K562 (cell line): ENCODE results near the gene STMND1. TPM values are rescaled to one million over a fixed set of nuclear protein-coding genes. Genes with fewer than 3 reads are reported as not detected.

Experiments
- ATAC-seq: fragments of 200-7000 bp; cut with Tn5 transposase; 3 replicates; pipeline ENCODE4 v1.9.1; 2020; ENCODE audit warnings: moderate library complexity
- BruUV-seq: library from RNA; stranded (reverse); fragments of 400-500 nt; replicated peaks from 2 replicates; lab custom pipeline; 2021; lab: Mats Ljungman, UMichigan
- CTCF ChIA-PET: fragments of 300-600 bp; formaldehyde crosslinking; extraction: SDS; loops from one replicate; lab custom pipeline; 2021; ENCODE audit warnings: low intra/inter-chr PET ratio; lab: Yijun Ruan, JAX
- POLR2A ChIA-PET: fragments of 300-600, 350-650 bp; sonication (Branson Sonifier 250); formaldehyde crosslinking; extraction: SDS; loops from one replicate; lab custom pipeline; 2021; ENCODE audit warnings: antibody characterized with exemption, inconsistent platforms; lab: Yijun Ruan, JAX
- DNase-seq, 4 experiments: peaks; one replicate each; pipeline versions ENCODE4 v3.0.0 to v3.0.0-alpha.2; 2011 to 2018; ENCODE audit warnings: low spot score in 3 of 4, mixed read lengths in 3 of 4; ENCODE audit errors: extremely low read depth in 1 of 4
- FAIRE-seq: peaks from 2 replicates; lab custom pipeline; 2011; peaks lifted over from hg19 to GRCh38; lab: Jason Lieb, UNC
- H2AFZ ChIP-seq: 2 replicates; pipeline ENCODE4 v1.6.0; 2011; ENCODE audit warnings: low read depth, low read length, control low read depth, inconsistent platforms
- H3K27ac ChIP-seq: fragments of 200-600 bp; 3 replicates; pipeline ENCODE4 v1.8.0; 2011; ENCODE audit warnings: low read depth, mild to moderate bottlenecking, control low read depth, inconsistent platforms, low read length, moderate library complexity, mixed read lengths; ENCODE audit errors: extremely low read depth
- H3K27me3 ChIP-seq, 2 experiments: fragments of 300-600 bp in 1 of 2; 2 replicates in 1 of 2; 3 replicates in 1 of 2; pipeline versions ENCODE4 v1.6.0 to v1.8.0; 2011; ENCODE audit warnings: inconsistent platforms in 2 of 2, low read length in 2 of 2, mild to moderate bottlenecking in 1 of 2, mixed read lengths in 1 of 2, moderate library complexity in 1 of 2; ENCODE audit not compliant: control insufficient read depth in 2 of 2, insufficient read depth in 2 of 2
- H3K36me3 ChIP-seq: fragments of 300-600 bp; 3 replicates; pipeline ENCODE4 v1.8.0; 2011; ENCODE audit warnings: mild to moderate bottlenecking, low read length, inconsistent platforms; ENCODE audit not compliant: control insufficient read depth, insufficient read depth
- H3K4me1 ChIP-seq, 2 experiments: fragments of 200-600 bp in 1 of 2; replicated peaks in 1 of 2; 2 replicates in 1 of 2; 3 replicates in 1 of 2; pipeline versions ENCODE4 v1.5.1 to v1.8.0; 2011; ENCODE audit warnings: inconsistent platforms in 2 of 2, low read length in 2 of 2, mild to moderate bottlenecking in 1 of 2, mixed read lengths in 1 of 2, moderate library complexity in 1 of 2; ENCODE audit not compliant: control insufficient read depth in 2 of 2, insufficient read depth in 2 of 2
- H3K4me2 ChIP-seq: 2 replicates; pipeline ENCODE4 v1.6.1; 2011; ENCODE audit warnings: low read length, control low read depth, inconsistent platforms, mixed read lengths; ENCODE audit not compliant: insufficient read depth
- H3K4me3 ChIP-seq: fragments of 200-600 bp; sonication (generic), shearing (Covaris generic); 2 replicates; pipeline ENCODE4 v1.5.1; 2016; ENCODE audit warnings: control low read depth, inconsistent platforms
- H3K79me2 ChIP-seq: fragments of 200-600 bp; 3 replicates; pipeline ENCODE4 v1.8.0; 2011; ENCODE audit warnings: low read length, inconsistent platforms; ENCODE audit not compliant: control insufficient read depth, insufficient read depth
- H3K9ac ChIP-seq, 2 experiments: 2 replicates each; pipeline versions ENCODE4 v1.6.0 to v1.6.1; 2011; ENCODE audit warnings: low read depth in 2 of 2, low read length in 2 of 2, control low read depth in 1 of 2, inconsistent platforms in 1 of 2, mild to moderate bottlenecking in 1 of 2, mixed read lengths in 1 of 2; ENCODE audit not compliant: insufficient read depth in 1 of 2
- H3K9me1 ChIP-seq: one replicate; pipeline ENCODE4 v1.6.0; 2011; ENCODE audit warnings: inconsistent platforms, mild to moderate bottlenecking, low read length, moderate library complexity; ENCODE audit not compliant: control insufficient read depth, insufficient read depth
- H3K9me3 ChIP-seq: replicated peaks from 2 replicates; pipeline ENCODE4 v1.5.1; 2011; ENCODE audit warnings: low read depth, low read length, inconsistent platforms; ENCODE audit not compliant: control insufficient read depth, insufficient read depth
- H4K20me1 ChIP-seq: replicated peaks from 2 replicates; pipeline ENCODE4 v1.6.1; 2011; ENCODE audit warnings: low read length, inconsistent platforms, mixed read lengths; ENCODE audit not compliant: control insufficient read depth, insufficient read depth
- ETV1 ChIP-seq: fragments of 450-650 bp; conservative IDR thresholded peaks from 2 replicates; pipeline ENCODE4 v1.6.1; 2016; ENCODE audit warnings: missing genetic modification characterization, control low read depth, low read depth, missing compliant biosample characterization
- FOXA3 ChIP-seq, 2 experiments: fragments of 450-650 bp in 1 of 2; sonication (generic) in 1 of 2; formaldehyde crosslinking; IDR thresholded peaks in 1 of 2; conservative IDR thresholded peaks in 1 of 2; 2 replicates each; pipeline versions ENCODE4 v1.4.0 to v1.8.0; 2020 to 2022; ENCODE audit warnings: mild to moderate bottlenecking in 2 of 2, missing genetic modification reagents in 1 of 2
- GABPA ChIP-seq: fragments of 200-800 bp; sonication (Bioruptor generic); conservative IDR thresholded peaks from 2 replicates; pipeline ENCODE4 v1.6.1; 2016; ENCODE audit warnings: low read depth, missing genetic modification characterization, missing compliant biosample characterization
- L3MBTL2 ChIP-seq: fragments of 450-650 bp; IDR thresholded peaks from 2 replicates; pipeline ENCODE4 v1.6.1; 2016; ENCODE audit warnings: mild to moderate bottlenecking, moderate library complexity
- LCOR ChIP-seq: sonication (generic); formaldehyde crosslinking; IDR thresholded peaks from 2 replicates; pipeline ENCODE4 v1.8.0; 2022; ENCODE audit warnings: mild to moderate bottlenecking, missing genetic modification reagents
- MAZ ChIP-seq, 2 experiments: fragments of 450-650 bp in 1 of 2; sonication (generic) in 1 of 2; formaldehyde crosslinking; IDR thresholded peaks in 1 of 2; conservative IDR thresholded peaks in 1 of 2; 2 replicates each; pipeline versions ENCODE4 v1.4.0 to v1.5.0; 2020; ENCODE audit warnings: mild to moderate bottlenecking in 1 of 2, missing genetic modification reagents in 1 of 2
- NCOA4 ChIP-seq: fragments of 450-650 bp; IDR thresholded peaks from 2 replicates; pipeline ENCODE4 v1.6.1; 2018; ENCODE audit warnings: mild to moderate bottlenecking; ENCODE audit not compliant: partially characterized antibody
- TFAP4 ChIP-seq: sonication (generic); formaldehyde crosslinking; IDR thresholded peaks from 2 replicates; pipeline ENCODE4 v1.8.0; 2022; ENCODE audit warnings: missing genetic modification reagents, mild to moderate bottlenecking, moderate library complexity, borderline replicate concordance
- WHSC1 ChIP-seq: IDR thresholded peaks from one replicate; pipeline ENCODE4 v1.6.1; 2012; ENCODE audit warnings: low read length, control low read depth, inconsistent platforms
- ZNF239 ChIP-seq: fragments of 250-450 bp; sonication (Bioruptor Pico); IDR thresholded peaks from 2 replicates; pipeline ENCODE4 v1.4.0; 2020; ENCODE audit warnings: mild to moderate bottlenecking
- ZNF324 ChIP-seq: fragments of 250-450 bp; sonication (Bioruptor Pico); IDR thresholded peaks from 2 replicates; pipeline ENCODE4 v1.4.0; 2020; ENCODE audit warnings: mild to moderate bottlenecking
- ZNF407 ChIP-seq: fragments of 450-650 bp; IDR thresholded peaks from 2 replicates; pipeline ENCODE4 v1.6.1; 2016; ENCODE audit warnings: low read depth
- ZSCAN32 ChIP-seq: fragments of 450-650 bp; formaldehyde crosslinking; IDR thresholded peaks from 2 replicates; pipeline ENCODE4 v1.4.0; 2020; ENCODE audit warnings: mild to moderate bottlenecking, moderate library complexity
- WGBS: fragments of 100-300 bp; shearing (Covaris generic); methylation state at CpG from one replicate; pipeline ENCODE4 v1.1.6; 2016; ENCODE audit warnings: low coverage, mixed read lengths; ENCODE audit not compliant: insufficient coverage; ENCODE audit errors: missing lambda C conversion rate; 5-methylcytosine and 5-hydroxymethylcytosine counted together
- in situ Hi-C: fragments of 300-500 bp; cut with MboI; formaldehyde crosslinking; loops from 4 replicates; pipeline ENCODE4 v1.15.0; 2018; ENCODE audit warnings: inconsistent platforms, mixed read lengths
- intact Hi-C: fragments of 100-400 bp; cut with micrococcal nuclease; formaldehyde crosslinking; loops from 2 replicates; pipeline ENCODE4 v1.14.2; 2022
- polyA plus RNA-seq, 8 experiments: library from polyadenylated mRNA; depleted of rRNA in 4 of 8; stranded (reverse) in 5 of 8; unstranded in 3 of 8; fragments of >200 nt; fragmentation: Nextera tagmentation in 2 of 8; fragmentation: Illumina TruSeq in 1 of 8; extraction: Ambion mirVana in 2 of 8; extraction: Trizol in 1 of 8; gene quantifications; 2 replicates each; pipeline versions ENCODE4 v1.2.1 to v1.2.3, GENCODE V29; 2011 to 2014; ENCODE audit warnings: inconsistent platforms in 1 of 8, missing spikeins in 1 of 8
- total RNA-seq, 7 experiments: library from RNA; depleted of rRNA in 6 of 7; stranded (reverse); fragments of >200 nt in 6 of 7; fragmentation: Illumina TruSeq in 2 of 7; extraction: Trizol in 2 of 7; gene quantifications; 2 replicates each; pipeline versions ENCODE4 v1.2.1 to v1.2.3, GENCODE V29; 2011 to 2021; ENCODE audit warnings: low replicate concordance in 1 of 7

STMND1 gene
- total and polyA plus RNA-seq, 9 of the 15 experiments (the other 6 are each of a cell fraction or from before 2014, with no cell fraction given) = not detected

GRCh38 chr6:17064975-17065374 lies 36.9 kb upstream of the STMND1 start (continued):
- TF ChIP-seq NCOA4 (no peak), ZNF324 (CRISPR knock-in tag) (no peak)

GRCh38 chr6:17066610-17067009 lies 35.2 kb upstream of the STMND1 start:
- WGBS = 1% methylated on average over 6 of the region's 6 CpGs
- Histone ChIP-seq H3K27me3 (no peaks in the 10 kb centered on the region), H2AFZ (no peak overlapping the region), H3K9me3 (no peaks in the 10 kb centered on the region), H3K4me1 (no peaks in the 10 kb centered on the region), H3K9me1 (no peaks in the 10 kb centered on the region), H3K4me2 (no peak overlapping the region), H3K36me3 (no peaks in the 10 kb centered on the region), H3K4me3 (no peak overlapping the region), H3K79me2 (no peaks in the 10 kb centered on the region), H4K20me1 (no peaks in the 10 kb centered on the region), H3K27ac (no peak overlapping the region), H3K9ac (no peak overlapping the region)
- BruUV-seq = no TSS peak
- POLR2A ChIA-PET = no interaction called here
- intact Hi-C loops = no loop called here
- DNase-seq = no peak
- no peak for ATAC-seq
- FAIRE-seq = no peak
- in situ Hi-C loops = no loop called here
- CTCF ChIA-PET = no interaction called here
- TF ChIP-seq FOXA3 (CRISPR knock-in tag; conservative IDR thresholded peaks at IDR 0.05 in 1 of 2, IDR thresholded peaks at IDR 0.05 in 1 of 2) = no peak
- no peak for TF ChIP-seq L3MBTL2
- no peak for TF ChIP-seq ZSCAN32 (CRISPR knock-in tag)
- TF ChIP-seq LCOR = no peak
- TF ChIP-seq ZNF407 = no peak
- no peak for TF ChIP-seq NCOA4
- no peak for TF ChIP-seq ZNF239
- no peak for TF ChIP-seq ETV1 (tag)
- no peak for TF ChIP-seq GABPA (tag)
- TF ChIP-seq MAZ (CRISPR knock-in tag; conservative IDR thresholded peaks at IDR 0.05 in 1 of 2, IDR thresholded peaks at IDR 0.05 in 1 of 2) = no peak
- no peak for TF ChIP-seq WHSC1
- no peak for TF ChIP-seq TFAP4 (CRISPR knock-in tag)
